Measurements from ENCODE around the gene UNG.

The UNG gene

DNA sequence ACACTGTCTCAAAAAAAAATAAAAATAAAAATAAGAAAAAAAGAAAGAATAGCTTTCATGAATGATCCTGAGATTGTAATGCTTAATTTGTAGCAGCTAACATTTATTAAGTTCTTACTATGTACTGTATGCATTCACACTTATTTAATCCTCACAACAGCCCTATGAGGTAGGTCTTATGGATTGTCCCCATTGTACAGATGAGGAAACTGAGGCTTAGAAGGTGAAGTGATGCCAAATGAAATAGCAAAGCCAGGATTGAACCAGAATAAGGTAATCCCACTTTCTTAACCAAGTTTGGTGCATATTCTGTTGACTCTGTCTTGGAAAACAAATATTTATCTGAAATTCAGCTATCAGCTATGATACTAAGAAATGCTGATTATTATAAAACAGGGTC lies 42.9 kb upstream of the UNG start:
- H3K4me3 ChIP-seq (ENCODE audit: low read depth, low read length), result no peak overlapping the region
- DNase-seq (ENCODE audit: low read depth), result no peak
- in situ Hi-C loops (cut with HindIII; ENCODE audit: low sequenced_read_pairs), result no loop called here
- TF ChIP-seq, protein P1, sequence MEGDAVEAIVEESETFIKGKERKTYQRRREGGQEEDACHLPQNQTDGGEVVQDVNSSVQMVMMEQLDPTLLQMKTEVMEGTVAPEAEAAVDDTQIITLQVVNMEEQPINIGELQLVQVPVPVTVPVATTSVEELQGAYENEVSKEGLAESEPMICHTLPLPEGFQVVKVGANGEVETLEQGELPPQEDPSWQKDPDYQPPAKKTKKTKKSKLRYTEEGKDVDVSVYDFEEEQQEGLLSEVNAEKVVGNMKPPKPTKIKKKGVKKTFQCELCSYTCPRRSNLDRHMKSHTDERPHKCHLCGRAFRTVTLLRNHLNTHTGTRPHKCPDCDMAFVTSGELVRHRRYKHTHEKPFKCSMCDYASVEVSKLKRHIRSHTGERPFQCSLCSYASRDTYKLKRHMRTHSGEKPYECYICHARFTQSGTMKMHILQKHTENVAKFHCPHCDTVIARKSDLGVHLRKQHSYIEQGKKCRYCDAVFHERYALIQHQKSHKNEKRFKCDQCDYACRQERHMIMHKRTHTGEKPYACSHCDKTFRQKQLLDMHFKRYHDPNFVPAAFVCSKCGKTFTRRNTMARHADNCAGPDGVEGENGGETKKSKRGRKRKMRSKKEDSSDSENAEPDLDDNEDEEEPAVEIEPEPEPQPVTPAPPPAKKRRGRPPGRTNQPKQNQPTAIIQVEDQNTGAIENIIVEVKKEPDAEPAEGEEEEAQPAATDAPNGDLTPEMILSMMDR (IDR thresholded peaks at IDR 0.05; ENCODE audit: low read depth, low read length, missing control alignments), result no peak

DNA sequence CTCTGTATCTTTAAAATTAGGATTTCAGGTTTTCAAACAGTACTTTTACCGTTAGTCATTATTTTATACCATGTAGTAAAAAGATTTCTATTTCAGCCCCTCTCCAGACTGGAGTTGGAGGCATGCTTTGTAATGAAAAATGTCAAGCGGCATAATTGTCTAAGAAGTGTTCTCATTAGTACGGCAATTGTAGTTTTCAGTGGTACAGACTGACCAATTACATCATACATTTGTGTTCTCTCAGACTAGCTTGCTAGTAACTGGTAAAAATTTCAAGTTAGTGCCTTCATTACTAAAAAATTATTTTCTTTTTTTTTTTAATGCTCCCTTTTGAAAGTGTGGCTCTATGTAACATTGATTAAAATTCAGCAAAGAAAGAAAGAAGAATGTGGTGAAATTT lies 40.5 kb upstream of the UNG start:
- no peak overlapping the region for H3K4me3 ChIP-seq (ENCODE audit: low read depth, low read length)
- in situ Hi-C loops (cut with HindIII; ENCODE audit: low sequenced_read_pairs), result no loop called here
- TF ChIP-seq, protein P1 (IDR thresholded peaks at IDR 0.05; ENCODE audit: low read depth, low read length, missing control alignments), result no peak
- DNase-seq (ENCODE audit: low read depth), result no peak

DNA sequence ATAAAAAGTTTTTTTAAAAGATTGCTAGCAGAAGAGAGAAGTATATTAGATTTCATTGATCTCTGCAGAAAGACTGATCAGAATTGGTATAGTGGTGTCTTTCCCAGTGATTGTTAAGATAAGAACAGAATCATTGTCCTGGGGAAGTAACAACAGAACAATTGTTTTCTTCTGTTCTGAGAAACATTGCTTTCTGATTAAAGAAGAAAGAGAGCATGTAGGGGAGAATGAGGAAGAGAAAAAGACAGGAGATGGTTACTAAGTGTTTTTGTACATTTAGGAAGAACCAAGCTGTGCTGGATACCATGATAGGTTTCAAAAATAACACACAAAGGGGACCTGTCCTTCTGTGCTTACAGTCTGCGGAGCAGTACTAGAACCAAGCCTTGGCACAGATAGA lies 40.0 kb upstream of the UNG start:
- TF ChIP-seq, protein P1 (IDR thresholded peaks at IDR 0.05; ENCODE audit: low read depth, low read length, missing control alignments), result no peak
- no peak overlapping the region for H3K4me3 ChIP-seq (ENCODE audit: low read depth, low read length)
- no peak for DNase-seq (ENCODE audit: low read depth)
- in situ Hi-C loops (cut with HindIII; ENCODE audit: low sequenced_read_pairs), result no loop called here

DNA sequence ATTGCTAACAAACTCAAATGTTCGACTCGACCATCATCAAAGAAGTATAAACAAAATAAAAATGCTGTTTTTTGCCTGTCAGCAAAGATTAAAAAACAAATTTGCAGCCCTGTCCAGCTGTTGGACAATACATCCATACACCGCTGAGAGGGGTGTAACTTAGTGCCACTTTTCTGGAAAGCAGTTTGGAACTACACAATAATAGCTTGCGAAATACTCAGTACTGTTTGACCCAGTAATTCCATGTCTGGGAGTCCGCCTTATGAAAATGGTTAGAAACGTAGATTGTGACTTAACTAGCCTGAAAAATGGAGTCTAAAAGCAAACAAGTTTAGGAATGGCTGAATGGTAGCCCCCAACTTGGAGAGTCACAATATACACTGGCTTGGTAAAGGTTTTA lies 38.6 kb upstream of the UNG start:
- in situ Hi-C loops (cut with HindIII; ENCODE audit: low sequenced_read_pairs), result no loop called here
- DNase-seq (ENCODE audit: low read depth), result no peak
- H3K4me3 ChIP-seq (ENCODE audit: low read depth, low read length), result no peak overlapping the region
- TF ChIP-seq, protein P1 (IDR thresholded peaks at IDR 0.05; ENCODE audit: low read depth, low read length, missing control alignments), result no peak

DNA sequence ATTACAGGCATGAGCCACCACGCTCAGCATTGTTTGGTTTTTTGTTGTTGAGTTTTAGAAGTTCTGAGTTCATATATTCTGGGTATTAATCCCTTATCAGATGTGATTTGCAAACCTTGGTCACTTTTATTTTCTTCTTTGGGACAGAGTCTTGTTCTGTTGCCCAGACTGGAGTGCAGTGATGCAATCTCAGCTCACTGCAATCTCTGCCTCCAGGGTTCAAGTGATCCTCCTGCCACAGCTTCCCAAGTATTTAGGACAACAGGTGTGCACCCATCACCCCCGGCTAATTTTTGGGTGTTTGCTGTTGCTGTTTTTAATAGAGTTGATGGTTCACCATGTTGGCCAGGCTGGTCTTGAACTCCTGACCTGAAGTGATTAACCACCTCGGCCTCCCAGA lies 33.3 kb upstream of the UNG start:
- in situ Hi-C loops (cut with HindIII; ENCODE audit: low sequenced_read_pairs), result no loop called here
- no peak overlapping the region for H3K4me3 ChIP-seq (ENCODE audit: low read depth, low read length)
- TF ChIP-seq, protein P1 (IDR thresholded peaks at IDR 0.05; ENCODE audit: low read depth, low read length, missing control alignments), result no peak
- no peak for DNase-seq (ENCODE audit: low read depth)

DNA sequence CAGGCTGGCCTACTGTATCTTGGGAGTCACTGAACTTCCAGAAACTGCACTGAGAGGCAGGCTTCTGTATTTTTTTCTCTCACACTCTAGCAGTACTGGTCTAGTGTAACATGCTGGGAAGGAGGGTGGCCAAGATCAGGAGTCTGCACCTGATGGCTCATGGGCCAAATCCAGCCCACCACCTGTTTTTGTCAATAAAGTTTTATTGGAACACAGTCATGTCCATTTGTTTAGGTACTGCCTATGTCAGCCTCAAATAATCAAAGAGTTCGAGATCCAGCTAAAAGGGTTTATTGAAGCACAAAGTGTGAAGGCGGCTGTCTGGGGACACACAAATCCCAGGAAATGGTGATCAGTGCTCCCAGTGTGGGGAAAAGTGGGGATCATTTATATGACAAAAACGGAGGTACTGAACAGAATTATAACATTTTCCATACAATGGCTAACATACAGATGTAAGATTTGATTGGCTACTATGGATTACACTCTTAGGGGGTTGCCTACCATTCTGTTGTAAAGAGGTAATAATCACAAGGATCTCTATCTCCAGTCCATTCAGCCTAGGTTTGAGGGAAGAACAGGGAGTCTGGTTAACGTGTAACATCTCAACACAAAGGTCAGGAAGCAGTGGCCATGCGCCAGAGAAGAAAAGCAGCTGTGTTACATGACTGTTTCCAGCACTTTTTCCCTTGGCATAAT lies 32.1 kb upstream of the UNG start:
- TF ChIP-seq, protein P1 (IDR thresholded peaks at IDR 0.05; ENCODE audit: low read depth, low read length, missing control alignments), result no peak
- no peak overlapping the region for H3K4me3 ChIP-seq (ENCODE audit: low read depth, low read length)
- DNase-seq (ENCODE audit: low read depth), result no peak
- in situ Hi-C loops (cut with HindIII; ENCODE audit: low sequenced_read_pairs), result no loop called here

All from astrocyte of the cerebellum (primary cell).